SKM-1 (cell line): ENCODE measurements around the gene MCUR1.
"Not testable (repeated sequence)": the region's sequence is repeated elsewhere in the genome, so short reads cannot be mapped to it uniquely, and the experiment has no call there.

ENCODE experiments used
- DNase-seq: peaks from one replicate; lab custom pipeline; 2025; ENCODE audit not compliant: unreplicated experiment; lab: John Stamatoyannopoulos, UW

Gene MCUR1

DNA sequence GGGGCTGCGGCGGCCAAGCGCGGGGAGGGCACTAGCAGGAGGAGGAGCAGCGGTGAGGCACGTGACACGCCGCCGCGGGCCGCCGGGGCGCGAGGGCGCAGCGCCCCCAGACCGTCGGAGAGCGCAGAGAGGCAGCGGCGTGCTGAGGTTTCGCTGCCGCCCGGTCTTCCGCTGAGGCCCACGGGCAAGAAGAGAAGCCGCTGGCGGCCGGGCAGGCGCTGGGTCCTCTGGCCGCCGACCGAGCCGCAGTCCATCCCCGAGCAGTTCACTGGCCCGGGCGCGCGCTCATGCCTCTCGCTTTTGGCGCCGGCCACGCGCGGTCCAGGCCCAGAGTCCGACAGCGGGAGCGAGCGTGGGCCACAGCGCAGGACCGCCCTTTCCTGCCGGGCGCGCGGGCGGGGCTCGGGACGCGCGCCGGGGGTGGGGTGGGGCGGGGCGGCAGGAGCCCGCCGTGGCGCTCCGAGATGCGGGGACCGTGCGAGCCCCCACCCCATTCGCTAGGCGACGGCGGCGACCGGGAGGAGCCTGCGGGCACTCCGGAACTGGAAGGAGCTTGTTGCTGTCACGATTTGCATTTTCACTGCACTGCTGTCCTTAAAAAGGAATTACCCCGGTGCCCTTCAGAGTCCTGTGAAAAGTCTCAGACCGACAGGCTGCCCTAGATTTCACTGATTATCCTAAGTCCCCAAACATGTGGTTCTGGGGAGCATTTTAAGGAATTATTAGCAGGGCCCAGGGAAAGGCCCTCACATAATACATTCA, at the start of gene MCUR1:
TSS of gene MCUR1 (minus strand) at position 382 of the 762 bp plus-strand sequence. CDS start at position 254, 128 bp downstream.
- peak; percentile 84 for DNase-seq

DNA sequence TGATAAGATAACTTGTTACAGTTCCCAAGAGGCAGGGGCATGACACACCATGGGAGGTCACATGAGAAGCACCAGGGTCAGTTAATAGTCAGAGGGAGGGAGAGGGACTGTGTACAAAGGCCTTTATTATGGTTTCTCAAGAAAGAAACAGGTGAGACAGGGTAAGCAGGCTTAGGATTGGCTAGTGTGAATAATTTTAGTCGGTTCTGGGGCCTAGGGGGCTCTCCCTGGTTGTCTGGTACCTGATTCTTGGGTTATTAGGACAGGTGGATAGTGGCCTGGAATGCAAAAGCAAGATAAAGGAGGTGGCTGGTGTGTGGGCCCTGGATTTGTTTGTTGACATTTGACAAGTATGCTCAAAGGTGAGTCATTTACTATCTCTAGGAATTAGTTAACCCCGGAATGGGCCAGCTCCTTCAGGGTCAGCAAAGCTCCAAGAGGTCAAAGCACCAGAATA, 49.4 kb upstream of the MCUR1 start:
- no peak for DNase-seq

GRCh38 chr6:13860556-13861185, 46.3 kb upstream of the MCUR1 start:
- DNase-seq, result not testable (repeated sequence)

GRCh38 chr6:13859871-13860555, 45.7 kb upstream of the MCUR1 start:
- DNase-seq, result no peak

DNA sequence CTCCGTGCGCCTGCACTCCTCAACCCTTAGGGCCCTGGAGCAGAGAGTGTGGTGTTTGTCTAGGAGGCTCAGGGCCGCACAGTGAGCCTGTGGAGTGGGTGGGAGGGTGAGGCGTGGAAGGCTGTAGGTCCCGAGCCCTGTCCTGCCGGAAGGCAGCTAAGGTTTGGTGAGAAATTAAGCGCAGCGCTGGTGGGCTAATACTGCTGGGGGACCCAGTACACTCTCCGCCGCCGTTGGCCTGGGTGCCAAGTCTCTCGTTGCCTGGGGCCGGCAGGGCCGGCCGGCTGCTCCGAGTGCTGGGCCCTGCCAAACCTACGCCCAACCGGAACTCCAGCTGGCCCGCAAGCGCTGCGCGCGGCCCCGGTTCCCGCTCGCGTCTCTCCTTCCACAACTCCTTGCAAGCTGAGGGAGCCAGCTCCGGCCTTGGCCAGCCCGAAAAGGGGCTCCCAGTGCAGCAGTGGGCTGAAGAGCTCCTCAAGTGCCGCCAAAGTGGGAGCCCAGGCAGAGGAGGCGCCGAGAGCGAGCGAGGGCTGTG, 40.4 kb upstream of the MCUR1 start:
- DNase-seq, result no peak

GRCh38 chr6:13853871-13854270, 39.5 kb upstream of the MCUR1 start:
- no peak for DNase-seq

DNA sequence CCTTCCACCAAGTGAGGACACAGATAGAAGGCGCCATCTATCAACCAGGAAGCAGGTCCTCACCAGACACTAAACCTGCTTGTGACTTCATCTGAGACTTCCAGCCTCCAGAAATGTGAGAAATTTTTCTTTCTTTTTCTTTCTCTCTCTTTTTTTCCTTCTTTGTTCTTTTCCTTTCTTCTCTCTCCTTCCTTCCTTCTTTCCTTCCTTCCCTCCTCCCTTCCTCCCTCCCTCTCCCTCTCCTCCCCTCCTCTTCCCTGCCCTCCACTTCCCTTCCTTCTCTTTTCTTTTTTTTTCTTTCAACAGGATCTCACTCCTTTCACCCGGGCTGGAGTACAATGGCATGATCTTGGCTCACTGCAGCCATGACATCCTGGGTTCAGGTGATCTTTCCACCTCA, 37.4 kb upstream of the MCUR1 start:
- no peak for DNase-seq

DNA sequence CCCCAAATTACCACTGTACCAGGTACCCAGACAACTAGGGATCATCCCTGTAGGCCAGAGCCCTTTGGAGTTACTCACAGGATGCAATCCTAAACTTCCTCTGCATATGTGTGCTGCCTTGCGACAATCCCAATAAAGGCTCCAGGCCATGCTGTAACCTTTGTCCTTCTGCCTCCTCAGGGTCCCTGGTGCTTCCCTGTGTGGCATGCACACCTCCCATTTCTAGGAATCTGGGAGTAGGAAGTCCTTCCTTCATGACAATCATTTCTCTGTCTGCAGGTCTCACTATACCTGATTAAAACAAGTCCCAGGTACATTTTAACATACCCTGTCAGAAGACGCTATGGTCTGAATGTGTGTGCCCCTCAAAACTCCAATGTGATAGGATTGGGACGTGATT, 37.0 kb upstream of the MCUR1 start:
- no peak for DNase-seq

DNA sequence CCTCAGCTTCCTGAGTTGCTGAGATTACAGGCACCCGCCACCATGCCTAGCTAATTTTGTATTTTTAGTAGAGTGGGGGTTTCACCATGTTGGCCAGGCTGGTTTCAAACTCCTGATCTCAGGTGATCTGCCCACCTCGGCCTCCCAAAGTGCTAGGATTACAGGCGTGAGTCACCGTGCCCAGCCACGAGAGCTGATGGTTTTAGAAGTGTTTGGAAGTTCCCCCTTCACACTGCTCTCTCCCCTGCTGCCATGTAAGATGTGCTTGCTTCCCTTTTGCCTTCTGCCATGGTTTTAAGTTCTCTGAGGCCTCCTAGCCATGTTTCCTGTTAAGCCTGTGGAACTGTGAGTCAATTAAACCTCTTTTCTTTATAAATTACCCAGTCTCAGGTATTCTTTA, 36.3 kb upstream of the MCUR1 start:
- DNase-seq, result not testable (repeated sequence)

GRCh38 chr6:13848522-13849150, 34.3 kb upstream of the MCUR1 start:
- no peak for DNase-seq

DNA sequence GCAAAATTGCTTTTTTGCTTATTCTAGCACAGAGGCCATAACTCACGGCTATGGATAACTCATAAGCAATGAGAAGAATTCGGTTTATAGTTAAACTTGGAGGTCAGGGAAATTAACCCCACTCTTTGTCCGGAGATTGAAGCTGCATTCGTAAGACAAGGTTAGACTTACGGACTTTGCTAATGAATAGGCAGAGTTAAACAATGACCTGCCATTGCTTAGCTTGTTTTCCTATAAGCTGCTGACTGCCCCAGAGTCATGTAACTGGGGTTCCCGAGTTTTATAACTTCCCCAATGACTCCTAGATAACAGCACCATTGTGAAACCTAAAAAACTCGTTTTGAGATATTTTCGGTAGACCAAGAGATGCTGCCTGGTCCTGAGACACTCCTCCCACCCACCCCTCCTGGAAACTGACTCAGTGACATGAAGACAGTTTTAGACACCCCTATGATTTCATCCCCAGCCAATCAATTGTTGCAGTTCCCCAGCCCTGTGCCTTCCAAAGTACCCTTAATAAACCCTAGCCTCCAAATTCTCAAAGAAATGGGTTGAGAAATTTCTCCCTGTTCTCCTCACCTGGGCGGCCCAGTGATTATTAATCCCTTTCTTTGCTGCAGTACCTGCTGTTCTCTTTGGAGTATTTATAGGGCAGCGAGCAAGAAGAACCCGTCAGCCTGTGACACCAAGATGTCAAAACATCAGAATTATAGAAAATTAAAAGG, 33.1 kb upstream of the MCUR1 start:
- DNase-seq, result no peak

GRCh38 chr6:13846841-13847240, 32.5 kb upstream of the MCUR1 start:
- DNase-seq, result no peak

DNA sequence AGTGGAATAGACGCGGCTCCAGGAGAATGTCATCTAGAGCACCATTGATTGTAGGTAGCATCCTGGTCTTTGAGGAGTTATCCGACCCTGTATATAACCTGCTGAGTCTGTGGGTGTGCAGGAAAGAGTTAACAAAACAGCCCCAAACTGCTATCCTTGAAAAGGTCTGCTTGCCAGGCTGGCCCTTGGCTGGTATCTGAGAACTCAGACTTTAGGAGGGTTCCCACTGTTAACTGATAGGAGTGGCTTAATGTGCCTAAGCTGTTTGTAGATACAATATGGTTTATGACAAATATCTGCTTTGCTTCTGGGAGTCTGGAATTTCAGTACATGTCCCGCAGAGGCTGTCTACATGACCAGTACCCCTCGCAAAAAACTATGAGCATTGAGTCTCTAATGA, 27.6 kb upstream of the MCUR1 start:
- DNase-seq, result no peak

DNA sequence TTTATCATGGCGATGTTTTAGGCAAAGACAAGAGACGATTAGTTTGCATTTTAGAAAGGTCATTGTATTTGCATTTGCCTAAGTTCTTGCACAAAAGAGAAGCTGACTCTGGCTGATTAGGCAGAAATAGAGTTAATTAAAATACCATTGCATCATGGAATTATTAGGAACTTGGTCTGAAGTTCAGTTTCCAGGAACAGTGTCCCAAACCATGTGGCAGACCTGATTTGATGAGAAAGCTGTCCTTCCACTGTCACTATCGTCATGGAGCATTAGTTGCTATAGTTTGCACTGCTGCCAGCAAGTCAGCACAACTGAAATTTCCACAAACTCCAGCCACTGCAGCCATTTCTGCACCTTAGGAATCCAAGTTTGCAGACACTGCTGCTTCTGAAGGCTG, 24.3 kb upstream of the MCUR1 start:
- no peak for DNase-seq

GRCh38 chr6:13836170-13836569, 21.8 kb upstream of the MCUR1 start:
- no peak for DNase-seq

GRCh38 chr6:13834790-13835189, 20.4 kb upstream of the MCUR1 start:
- no peak for DNase-seq

DNA sequence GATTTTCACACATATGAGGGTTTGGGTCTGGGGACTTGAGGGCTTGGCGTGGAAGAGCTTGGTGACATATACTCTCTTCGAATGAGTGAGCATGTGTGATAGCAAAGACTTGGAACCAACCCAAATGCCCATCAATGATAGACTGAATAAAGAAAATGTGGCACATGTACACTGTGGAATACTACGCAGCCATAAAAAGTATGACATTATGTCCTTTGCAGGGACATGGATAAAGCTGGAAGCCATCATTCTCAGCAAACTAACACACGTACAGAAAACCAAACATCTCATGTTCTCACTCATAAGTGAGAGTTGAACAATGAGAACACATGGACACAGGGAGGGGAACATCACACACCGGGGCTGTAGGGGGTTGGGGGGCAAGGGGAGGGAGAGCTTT, 19.7 kb upstream of the MCUR1 start:
- DNase-seq, result not testable (repeated sequence)

DNA sequence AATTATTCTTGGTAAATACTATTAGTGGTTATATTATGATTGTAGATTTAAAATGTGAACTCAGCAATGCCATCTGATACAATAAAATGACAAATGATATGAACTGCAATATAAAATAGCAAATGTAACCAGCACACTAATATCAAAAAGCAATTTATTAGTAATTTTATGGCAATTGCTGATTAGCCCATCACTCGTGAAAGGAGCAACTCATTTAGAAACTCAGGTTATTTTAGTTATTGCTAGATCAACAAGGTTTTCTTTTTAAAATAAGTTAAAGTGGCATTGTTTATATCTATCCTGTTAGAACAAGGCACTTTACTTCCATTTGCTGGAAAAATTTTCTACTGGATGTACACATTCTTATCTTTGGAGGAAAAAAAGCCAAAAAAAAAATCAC, 18.4 kb upstream of the MCUR1 start:
- DNase-seq, result no peak

- no peak for DNase-seq
These were observed 17.3 kb upstream of the MCUR1 start for GRCh38 chr6:13831615-13832014.

- no peak for DNase-seq
These were observed 16.4 kb upstream of the MCUR1 start for GRCh38 chr6:13830803-13831202.

DNA sequence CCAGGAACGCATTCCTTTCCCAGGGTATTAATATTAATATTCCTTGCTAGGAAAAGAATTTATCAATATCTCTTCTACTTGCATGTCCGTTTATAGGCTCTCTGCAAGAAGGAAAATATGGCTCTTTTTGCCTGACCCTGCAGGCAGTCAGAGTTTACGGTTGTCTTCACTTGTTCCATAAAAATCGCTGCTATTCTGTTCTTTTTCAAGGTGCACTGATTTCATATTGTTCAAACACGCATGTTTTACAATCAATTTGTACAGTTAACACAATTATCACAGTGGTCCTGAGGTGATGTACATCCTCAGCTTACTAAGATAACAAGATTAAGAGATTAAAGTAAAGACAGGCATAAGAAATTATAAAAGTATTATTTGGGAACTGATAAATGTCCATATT, 15.1 kb upstream of the MCUR1 start:
- DNase-seq, result not testable (repeated sequence)
